ENCODE data around the gene RAB44.
"Not testable (repeated sequence)": the region's sequence is repeated elsewhere in the genome, so short reads cannot be mapped to it uniquely, and the experiment has no call there.

Gene RAB44

DNA sequence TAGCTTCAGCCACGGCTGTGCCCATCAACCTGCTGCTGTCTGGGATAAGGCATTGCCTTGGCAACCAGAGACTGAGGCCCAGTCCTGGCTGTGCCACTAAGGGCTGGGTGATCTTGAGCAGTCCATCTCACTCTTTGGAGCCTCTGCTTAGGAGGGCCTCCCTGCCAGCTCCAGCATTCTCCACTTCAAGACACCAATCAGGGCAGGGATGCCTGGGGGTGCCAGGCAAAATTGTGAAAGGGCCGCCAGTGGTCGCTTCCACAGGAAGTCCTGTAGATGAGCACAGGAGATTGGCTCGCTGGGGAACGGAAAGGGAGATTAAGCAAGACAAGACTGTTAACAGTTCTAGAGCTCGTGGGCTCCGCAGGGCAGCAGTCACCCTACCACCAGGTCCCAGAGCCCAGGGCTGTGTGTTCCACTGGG, at the start of gene RAB44:
Gene RAB44 (plus strand): TSS at position 346 of the 423 bp plus-strand sequence. CDS start 6,410 bp downstream, outside the sequence.
- no peak for TF ChIP-seq CTCF (IDR thresholded peaks at IDR 0.05; ENCODE audit: borderline replicate concordance, insufficient read depth, low read depth, low read length)
- H3K4me3 ChIP-seq (ENCODE audit: low read depth, low read length): no peak within 1 kb of the TSS

DNA sequence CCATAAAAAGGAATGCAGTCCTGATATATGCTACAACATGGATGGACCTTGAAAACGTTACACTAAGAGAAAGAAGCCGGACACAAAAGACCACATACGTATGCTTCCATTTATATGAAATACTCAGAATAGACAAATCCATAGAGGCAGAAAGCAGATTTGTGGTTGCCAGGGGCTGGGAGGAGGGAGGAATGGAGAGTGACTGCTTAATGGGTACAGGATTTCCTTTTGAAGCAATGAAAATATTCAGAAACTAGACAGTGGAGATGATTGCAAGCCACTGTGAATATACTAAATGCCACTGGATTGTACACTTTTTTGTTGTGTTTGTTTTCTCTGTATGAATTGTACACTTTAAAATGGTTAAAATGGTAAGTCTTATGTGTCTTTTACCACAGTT, 48.5 kb upstream of the RAB44 start:
- no peak overlapping the region for H3K4me3 ChIP-seq (ENCODE audit: low read depth, low read length)
- no peak for TF ChIP-seq CTCF (IDR thresholded peaks at IDR 0.05; ENCODE audit: borderline replicate concordance, insufficient read depth, low read depth, low read length)

GRCh38 chr6:36649701-36650484, 47.7 kb upstream of the RAB44 start:
- no peak for TF ChIP-seq CTCF (IDR thresholded peaks at IDR 0.05; ENCODE audit: borderline replicate concordance, insufficient read depth, low read depth, low read length)
- no peak overlapping the region for H3K4me3 ChIP-seq (ENCODE audit: low read depth, low read length)

- no peak overlapping the region for H3K4me3 ChIP-seq (ENCODE audit: low read depth, low read length)
- no peak for TF ChIP-seq CTCF (IDR thresholded peaks at IDR 0.05; ENCODE audit: borderline replicate concordance, insufficient read depth, low read depth, low read length)
Measured at GRCh38 chr6:36650848-36651478, 46.7 kb upstream of the RAB44 start.

GRCh38 chr6:36651659-36652379, 45.8 kb upstream of the RAB44 start:
- TF ChIP-seq CTCF (IDR thresholded peaks at IDR 0.05; ENCODE audit: borderline replicate concordance, insufficient read depth, low read depth, low read length): no peak
- H3K4me3 ChIP-seq (ENCODE audit: low read depth, low read length): no peak overlapping the region

DNA sequence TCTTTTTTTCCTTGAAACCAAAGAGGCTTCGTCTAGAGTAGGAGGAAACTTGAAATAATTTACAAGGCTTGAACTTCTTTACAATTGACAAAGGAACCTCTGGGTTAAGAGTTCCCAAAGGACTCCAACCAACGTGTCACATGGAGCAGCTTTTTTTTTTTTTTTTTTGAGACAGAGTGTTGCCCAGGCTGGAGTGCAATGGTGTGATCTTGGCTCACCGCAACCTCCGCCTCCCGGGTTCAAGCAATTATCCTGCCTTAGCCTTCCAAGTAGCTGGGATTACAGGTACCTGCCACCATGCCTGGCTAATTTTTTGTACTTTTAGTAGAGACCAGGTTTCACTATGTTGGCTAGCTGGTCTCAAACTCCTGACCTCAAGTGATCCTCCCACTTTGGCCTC, 43.2 kb upstream of the RAB44 start:
- H3K4me3 ChIP-seq (ENCODE audit: low read depth, low read length): not testable (repeated sequence)

DNA sequence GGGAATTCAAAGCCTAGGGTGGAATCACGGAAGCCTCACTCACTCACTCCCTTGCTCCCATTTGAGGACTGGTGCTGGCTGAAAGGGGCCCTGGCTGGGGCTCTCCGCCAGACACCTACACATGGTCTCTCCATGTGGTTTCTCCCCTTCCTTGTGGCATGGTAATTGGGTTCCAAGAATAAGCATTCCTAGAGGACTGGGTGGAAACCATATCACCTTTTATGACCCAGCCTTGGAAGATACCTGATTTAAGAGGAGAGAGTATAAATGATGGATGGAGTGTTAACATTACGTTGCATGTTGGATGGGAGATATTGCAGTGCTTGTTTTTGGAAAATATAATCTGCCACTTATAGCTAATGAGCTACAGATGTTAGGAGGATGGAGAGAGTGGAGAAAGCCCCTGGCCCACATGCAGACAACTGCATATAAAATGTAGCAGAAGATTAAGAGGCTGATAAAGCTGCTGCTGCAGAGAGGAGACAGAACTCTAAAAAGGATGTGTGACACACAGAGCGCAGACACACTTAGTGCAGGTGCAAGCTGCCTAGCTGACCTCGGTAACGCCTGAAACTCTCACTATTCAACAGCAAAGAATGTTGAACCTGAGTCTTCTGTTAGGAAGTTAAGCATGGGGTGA, 42.4 kb upstream of the RAB44 start:
- H3K4me3 ChIP-seq (ENCODE audit: low read depth, low read length): no peak overlapping the region
- TF ChIP-seq CTCF (IDR thresholded peaks at IDR 0.05; ENCODE audit: borderline replicate concordance, insufficient read depth, low read depth, low read length): no peak

Data from GM12875 (cell line).